ENCODE results near the gene LMTK3.
"Not testable (repeated sequence)": the region's sequence is repeated elsewhere in the genome, so short reads cannot be mapped to it uniquely, and the experiment has no call there.

The LMTK3 gene

GRCh38 chr19:48549380-48549779 is 37.7 kb upstream of the LMTK3 start:
- DNase-seq (ENCODE audit: insufficient read length, low spot score) (no peak), FAIRE-seq (no peak)
- TF ChIP-seq POLR2A (IDR thresholded peaks at IDR 0.05; ENCODE audit: low read depth, low read length): no peak

DNA sequence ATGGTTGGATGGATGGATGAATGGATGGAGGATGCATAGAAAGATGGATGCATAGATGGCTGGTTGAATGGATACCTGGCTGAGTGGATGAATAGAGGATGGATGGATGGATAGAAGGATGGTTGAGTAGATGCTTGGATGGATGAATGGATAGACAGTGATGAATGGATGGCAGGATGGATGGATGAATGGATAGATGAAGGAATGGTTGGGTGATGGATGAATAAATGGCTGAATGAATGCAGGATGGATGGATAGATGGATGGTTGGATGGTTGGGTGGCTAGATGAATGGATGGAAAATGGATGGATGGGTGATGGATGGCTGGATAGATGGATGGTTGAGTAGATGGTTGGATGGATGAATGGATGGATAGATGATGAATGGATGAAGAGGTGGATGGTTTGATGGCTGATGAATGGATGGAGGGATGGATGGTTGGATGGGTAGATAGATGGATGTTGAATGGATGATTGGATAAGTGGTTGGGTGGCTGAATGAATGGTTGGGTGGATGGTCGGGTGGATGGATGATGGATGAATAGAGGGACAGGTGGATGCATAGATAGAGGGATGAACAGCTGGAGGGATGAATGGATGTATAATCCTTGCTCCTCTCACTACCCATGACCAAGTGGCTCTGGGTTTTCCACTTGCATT is 36.7 kb upstream of the LMTK3 start:
- FAIRE-seq (no peak), DNase-seq (ENCODE audit: insufficient read length, low spot score) (no peak)
- TF ChIP-seq POLR2A (IDR thresholded peaks at IDR 0.05; ENCODE audit: low read depth, low read length): no peak

GRCh38 chr19:48547722-48548121 is 36.1 kb upstream of the LMTK3 start:
- DNase-seq (ENCODE audit: insufficient read length, low spot score): no peak
- FAIRE-seq: no peak
- no peak for TF ChIP-seq POLR2A (IDR thresholded peaks at IDR 0.05; ENCODE audit: low read depth, low read length)

DNA sequence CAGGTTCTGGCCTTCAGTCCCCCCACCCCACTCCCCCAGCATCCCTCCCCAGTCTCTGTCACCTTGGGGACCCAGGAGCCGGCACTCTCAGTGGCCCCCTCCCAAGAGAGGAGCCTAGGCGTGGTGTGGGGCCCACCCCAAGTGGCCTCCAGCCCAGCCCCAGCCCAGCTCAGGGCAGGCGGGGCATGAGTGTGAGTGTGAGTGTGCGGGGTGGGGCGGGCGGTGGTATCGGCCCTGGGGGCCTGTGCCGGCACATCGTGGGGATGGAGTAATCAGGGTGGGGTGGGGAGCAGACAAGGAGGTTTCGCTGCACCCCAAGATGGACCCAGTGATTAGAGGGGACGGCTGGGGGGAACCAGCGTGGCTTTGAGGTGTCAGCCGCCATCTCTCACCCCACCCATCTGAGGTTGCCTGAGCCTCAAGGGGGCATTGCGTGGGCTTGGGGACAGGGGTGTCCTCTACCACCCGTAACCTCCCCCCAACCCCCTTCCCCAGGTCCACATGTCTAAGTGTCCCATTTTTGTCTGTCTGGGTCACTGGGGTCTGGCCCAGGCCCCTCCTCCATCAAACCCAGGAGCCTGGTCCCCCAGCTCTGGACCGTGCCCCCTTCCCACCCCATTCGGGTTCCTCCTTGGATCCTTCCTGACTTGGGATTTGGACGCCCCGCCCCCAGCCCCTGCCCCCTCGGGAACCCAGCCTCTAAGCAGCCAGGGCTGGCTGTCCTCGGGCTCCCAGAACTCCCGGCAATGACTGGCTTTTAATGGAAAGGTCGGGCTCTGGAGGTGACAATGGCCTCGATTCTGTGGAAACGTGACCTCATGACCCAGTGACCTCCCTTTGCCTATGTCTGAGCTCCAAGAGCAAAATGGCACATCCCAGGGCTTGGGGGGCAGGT is 33.5 kb upstream of the LMTK3 start:
- FAIRE-seq: no peak
- DNase-seq (ENCODE audit: insufficient read length, low spot score): no peak
- TF ChIP-seq POLR2A (IDR thresholded peaks at IDR 0.05; ENCODE audit: low read depth, low read length): no peak

DNA sequence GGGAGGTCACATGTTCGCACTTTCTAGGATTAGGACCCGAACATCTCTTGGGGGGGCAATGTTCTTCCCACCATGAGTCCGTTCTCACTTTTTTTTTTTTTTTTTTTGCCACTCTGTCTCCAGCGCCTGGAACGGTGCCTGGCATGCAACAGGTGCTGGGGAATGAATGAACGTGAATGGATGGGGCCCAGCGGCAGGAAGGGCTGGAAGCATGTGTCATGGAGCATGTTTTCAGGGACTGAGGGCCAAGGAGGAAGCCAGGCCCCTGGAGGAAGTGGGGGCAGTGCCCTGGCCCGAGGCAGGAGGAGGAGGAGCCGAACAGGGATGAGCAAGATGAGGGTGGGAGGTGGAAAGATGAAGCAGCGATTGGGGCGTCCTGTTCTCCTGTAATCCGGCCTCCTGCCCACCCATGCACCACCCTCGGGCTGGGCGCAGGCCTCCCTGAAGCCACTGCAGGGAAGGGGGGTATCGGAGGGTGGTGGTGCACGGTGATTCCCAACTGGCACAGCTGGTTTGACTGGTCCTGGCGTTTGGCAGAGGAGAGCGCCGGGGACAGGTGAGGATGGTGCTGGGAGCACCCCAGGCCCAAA is 31.6 kb upstream of the LMTK3 start:
- peak; percentile 72 for DNase-seq (ENCODE audit: insufficient read length, low spot score)
- no peak for TF ChIP-seq POLR2A (IDR thresholded peaks at IDR 0.05; ENCODE audit: low read depth, low read length)
- peak; percentile 80 for FAIRE-seq

- no peak for TF ChIP-seq POLR2A (IDR thresholded peaks at IDR 0.05; ENCODE audit: low read depth, low read length)
- FAIRE-seq (no peak), DNase-seq (ENCODE audit: insufficient read length, low spot score) (no peak)
Observed at GRCh38 chr19:48541813-48542212, 30.2 kb upstream of the LMTK3 start.

- DNase-seq (ENCODE audit: insufficient read length, low spot score) (no peak), FAIRE-seq (no peak)
- TF ChIP-seq POLR2A (IDR thresholded peaks at IDR 0.05; ENCODE audit: low read depth, low read length): no peak
Observed at GRCh38 chr19:48540110-48540509, 28.5 kb upstream of the LMTK3 start.

- TF ChIP-seq POLR2A (IDR thresholded peaks at IDR 0.05; ENCODE audit: low read depth, low read length): no peak
- DNase-seq (ENCODE audit: insufficient read length, low spot score): no peak
- no peak for FAIRE-seq
Observed at GRCh38 chr19:48539503-48540096, 28.0 kb upstream of the LMTK3 start.

GRCh38 chr19:48538057-48538456 is 26.4 kb upstream of the LMTK3 start:
- FAIRE-seq; DNase-seq (ENCODE audit: insufficient read length, low spot score): not testable (repeated sequence)

GRCh38 chr19:48537541-48537940 is 25.9 kb upstream of the LMTK3 start:
- FAIRE-seq (no peak), DNase-seq (ENCODE audit: insufficient read length, low spot score) (no peak)
- no peak for TF ChIP-seq POLR2A (IDR thresholded peaks at IDR 0.05; ENCODE audit: low read depth, low read length)

DNA sequence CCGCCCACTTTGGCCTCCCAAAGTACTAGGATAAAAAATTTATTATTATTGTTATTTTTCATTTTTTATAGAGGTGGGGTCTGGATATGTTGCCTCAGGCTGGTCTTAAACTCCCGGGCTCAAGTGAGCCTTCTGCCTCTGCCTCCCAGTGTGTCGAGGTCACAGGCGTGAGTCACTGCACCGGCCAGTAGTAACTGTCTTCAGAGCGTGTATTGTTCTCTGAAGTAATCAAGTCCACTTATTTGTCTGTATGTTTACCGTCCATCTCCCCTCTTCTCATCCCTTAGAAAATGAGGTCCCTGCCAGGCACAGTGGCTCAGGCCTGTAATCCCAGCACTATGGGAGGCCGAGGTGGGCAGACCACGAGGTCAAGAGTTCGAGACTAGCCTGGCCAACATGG is 22.1 kb upstream of the LMTK3 start:
- no peak for FAIRE-seq

DNA sequence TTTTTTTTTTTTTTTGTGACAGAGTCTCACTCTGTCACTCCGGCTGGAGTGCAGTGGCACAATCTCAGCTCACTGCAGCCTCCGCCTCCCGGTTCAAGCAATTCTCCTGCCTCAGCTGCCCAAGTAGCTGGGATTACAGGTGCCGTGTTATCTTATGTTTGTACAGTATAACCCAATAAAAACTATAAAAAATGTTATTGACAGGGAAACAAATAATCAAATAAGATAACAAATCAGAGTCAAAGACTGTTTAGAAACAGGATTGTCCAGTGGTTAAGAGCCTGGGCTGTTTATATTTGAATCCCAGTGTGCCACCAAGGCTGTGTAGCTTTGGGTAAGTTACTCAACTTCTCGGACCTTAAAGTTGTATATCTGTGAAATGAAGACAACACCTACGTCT is 19.1 kb upstream of the LMTK3 start:
- TF ChIP-seq POLR2A (IDR thresholded peaks at IDR 0.05; ENCODE audit: low read depth, low read length): no peak
- FAIRE-seq (no peak), DNase-seq (ENCODE audit: insufficient read length, low spot score) (no peak)

More for the DNA sequence above, 22.1 kb upstream of the LMTK3 start:
- no peak for DNase-seq (ENCODE audit: insufficient read length, low spot score)
- TF ChIP-seq POLR2A (IDR thresholded peaks at IDR 0.05; ENCODE audit: low read depth, low read length): no peak

GRCh38 chr19:48530066-48530720 is 18.6 kb upstream of the LMTK3 start:
- no peak for TF ChIP-seq POLR2A (IDR thresholded peaks at IDR 0.05; ENCODE audit: low read depth, low read length)
- FAIRE-seq: no peak
- DNase-seq (ENCODE audit: insufficient read length, low spot score): no peak

GRCh38 chr19:48529156-48529555 is 17.5 kb upstream of the LMTK3 start:
- DNase-seq (ENCODE audit: insufficient read length, low spot score) (no peak), FAIRE-seq (no peak)
- TF ChIP-seq POLR2A (IDR thresholded peaks at IDR 0.05; ENCODE audit: low read depth, low read length): no peak
